Kidney (tissue), 14 donors: Measurements from ENCODE around the gene SLC25A31. TPM values are rescaled to one million over a fixed set of nuclear protein-coding genes. Genes with fewer than 3 reads are reported as not detected.
A peak's percentile ranks its signal among the peaks of the same experiment; 100 is the strongest.

Experiments used
- DNase-seq, 5 donors: peaks; one replicate each; pipeline ENCODE4 v3.0.0-alpha.2; 2013 to 2020
- FAIRE-seq: peaks from 2 replicates; lab custom pipeline; 2012; peaks lifted over from hg19 to GRCh38; lab: Jason Lieb, UNC
- H3K27ac ChIP-seq, 2 donors: one replicate each; pipeline ENCODE4 v1.7.0; 2013; ENCODE audit warnings: low read depth in 2 of 2, low read length in 2 of 2, inconsistent platforms in 1 of 2
- H3K27me3 ChIP-seq: one replicate; pipeline ENCODE4 v1.7.1; 2013; ENCODE audit warnings: low read length, inconsistent platforms; ENCODE audit not compliant: control insufficient read depth, insufficient read depth
- H3K36me3 ChIP-seq, 3 donors: one replicate each; pipeline versions ENCODE4 v1.7.0 to v1.7.1; 2013; ENCODE audit warnings: low read length in 3 of 3, control low read depth in 1 of 3, inconsistent platforms in 1 of 3; ENCODE audit not compliant: insufficient read depth in 3 of 3, control insufficient read depth in 2 of 3
- H3K4me1 ChIP-seq, 3 donors: one replicate each; pipeline versions ENCODE4 v1.7.0 to v1.7.1; 2013; ENCODE audit warnings: low read length in 3 of 3, inconsistent platforms in 1 of 3, low read depth in 1 of 3; ENCODE audit not compliant: control insufficient read depth in 2 of 3, insufficient read depth in 2 of 3
- H3K4me3 ChIP-seq, 3 donors: one replicate each; pipeline versions ENCODE4 v1.7.0 to v1.8.1; 2013; ENCODE audit warnings: low read length in 3 of 3, control low read depth in 1 of 3, inconsistent platforms in 1 of 3
- H3K9ac ChIP-seq, 3 donors: one replicate each; pipeline versions ENCODE4 v1.7.0 to v1.7.1; 2013; ENCODE audit warnings: low read length in 3 of 3, control low read depth in 1 of 3, inconsistent platforms in 1 of 3
- H3K9me3 ChIP-seq, 3 donors: one replicate each; pipeline versions ENCODE4 v1.7.0 to v1.7.1; 2013; ENCODE audit warnings: low read length in 3 of 3, control low read depth in 1 of 3, inconsistent platforms in 1 of 3; ENCODE audit not compliant: control insufficient read depth in 2 of 3, insufficient read depth in 1 of 3
- CTCF ChIP-seq: IDR thresholded peaks from 3 replicates; pipeline ENCODE4 v1.5.1; 2012; ENCODE audit warnings: mild to moderate bottlenecking, moderate library complexity, borderline replicate concordance; ENCODE audit not compliant: insufficient read depth; ENCODE audit errors: extremely low read depth
- intact Hi-C: fragments of 100-400 bp; cut with DNase I; formaldehyde crosslinking; loops from one replicate; pipeline ENCODE4 v1.11.1; 2022
- polyA plus RNA-seq: library from polyadenylated mRNA; stranded (reverse); fragments of 350-450 nt; fragmentation: Illumina TruSeq; extraction: RNeasy Lipid Tissue Mini Kit (QIAGEN cat#74804); gene quantifications from one replicate; pipeline ENCODE4 v1.2.3, GENCODE V29; 2014; ENCODE audit warnings: low read depth, low replicate concordance; ENCODE audit not compliant: insufficient read depth
- total RNA-seq: library from RNA; stranded (reverse); fragmentation: NEBNext Ultra II Directional; extraction: Animal tissue kit (Norgen Biotek cat#: 25700); gene quantifications from one replicate; pipeline ENCODE4 v1.2.1, GENCODE V29; 2021
- donor health status: control.
- donor health status: control.
- donor health status: control.
- donor health status: control.
- donor health status: control.
- donor health status: DM: yes; HTN: yes; CAD: no.
- donor health status: Normal renal cell carcinoma (clear cell type).

Gene SLC25A31
- total and polyA plus RNA-seq, 2 donors from 2014 or later = not detected

GRCh38 chr4:127776620-127777019, 46.4 kb downstream of the SLC25A31 start:
- no peak for TF ChIP-seq CTCF
- Histone ChIP-seq H3K9me3 (no peaks in the 10 kb centered on the region), H3K4me3 (no peak overlapping the region), H3K27ac (no peak overlapping the region), H3K9ac (no peak overlapping the region), H3K4me1 (no peaks in the 10 kb centered on the region), H3K27me3 (no peaks in the 10 kb centered on the region), H3K36me3 (no peaks in the 10 kb centered on the region)
- FAIRE-seq (no peak), DNase-seq (no peak)
- intact Hi-C loops = no loop called here

DNA sequence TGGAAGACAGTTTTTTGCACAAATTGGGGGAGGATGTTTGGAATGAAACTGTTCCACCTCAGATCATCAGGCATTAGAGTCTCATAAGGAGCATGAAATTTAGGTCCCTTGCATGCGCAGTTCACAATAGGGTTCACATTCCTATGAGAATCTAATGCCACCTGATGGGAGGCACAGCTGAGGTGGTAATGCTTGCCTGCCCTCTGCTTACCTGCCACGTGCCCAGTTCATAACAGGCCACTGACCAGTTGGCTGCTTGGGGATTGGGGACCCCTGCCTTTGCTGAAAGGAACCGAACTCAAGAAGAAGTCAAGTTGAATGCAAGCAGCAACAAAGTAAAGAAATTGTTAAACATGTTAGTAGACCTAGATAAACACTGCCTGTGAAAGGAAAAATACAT, 47.3 kb downstream of the SLC25A31 start:
- H3K9ac ChIP-seq = no peak overlapping the region
- FAIRE-seq (no peak), DNase-seq (no peak)
- no peaks in the 10 kb centered on the region for H3K36me3 ChIP-seq
- no peaks in the 10 kb centered on the region for H3K9me3 ChIP-seq
- no peak overlapping the region for H3K27ac ChIP-seq
- H3K4me3 ChIP-seq = no peak overlapping the region
- no peak for TF ChIP-seq CTCF
- no peaks in the 10 kb centered on the region for H3K27me3 ChIP-seq
- intact Hi-C loops = no loop called here
- no peaks in the 10 kb centered on the region for H3K4me1 ChIP-seq

DNA sequence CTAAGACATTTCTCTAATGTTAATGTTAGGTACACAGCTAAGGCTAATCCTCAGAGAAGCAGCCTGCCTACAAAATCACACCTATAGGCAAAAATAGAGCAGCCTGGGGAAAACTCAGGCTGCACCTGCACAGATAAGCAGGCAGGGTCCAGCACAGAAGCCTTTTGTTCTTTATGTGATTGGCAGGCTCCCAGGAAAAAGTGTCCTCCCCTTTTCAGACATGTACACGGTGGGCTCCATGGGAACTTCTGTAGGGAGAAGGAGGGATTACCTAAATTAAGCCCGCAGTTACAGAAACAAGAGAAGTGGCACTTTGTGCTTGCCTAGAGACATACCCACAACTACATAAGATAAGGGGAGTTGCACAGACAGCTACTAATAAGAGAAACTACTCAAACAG, 47.9 kb downstream of the SLC25A31 start:
- no peaks in the 10 kb centered on the region for H3K9me3 ChIP-seq
- no peaks in the 10 kb centered on the region for H3K4me1 ChIP-seq
- DNase-seq (peak in 2 of 5 donors; percentile 5 to 25), FAIRE-seq (no peak)
- H3K27ac ChIP-seq = no peak overlapping the region
- H3K9ac ChIP-seq = no peak overlapping the region
- no peak overlapping the region for H3K4me3 ChIP-seq
- H3K36me3 ChIP-seq = no peaks in the 10 kb centered on the region
- intact Hi-C loops = no loop called here
- no peaks in the 10 kb centered on the region for H3K27me3 ChIP-seq
- TF ChIP-seq CTCF = no peak

DNA sequence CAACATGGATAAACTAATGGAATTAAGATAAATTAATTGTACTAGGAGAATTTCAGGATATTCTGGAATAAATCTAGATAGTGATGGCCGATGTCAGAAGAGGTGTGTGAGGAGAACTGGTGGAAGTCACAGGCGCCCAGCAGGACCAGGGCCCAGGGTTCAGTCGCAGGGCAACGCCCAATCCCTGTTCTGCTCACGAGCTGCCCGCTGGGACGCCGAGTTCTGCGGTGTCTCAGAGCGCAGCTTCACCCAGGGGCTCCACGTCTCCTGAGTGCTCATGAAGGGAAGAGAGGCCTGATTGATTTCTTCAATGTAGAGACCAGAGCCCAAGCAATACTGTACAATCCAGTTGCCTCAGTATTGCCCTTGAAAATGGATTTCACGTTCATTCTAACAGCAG, 50.4 kb downstream of the SLC25A31 start:
- DNase-seq = no peak
- FAIRE-seq = no peak
- intact Hi-C loops = no loop called here
- Histone ChIP-seq H3K9ac (no peak overlapping the region), H3K27ac (no peak overlapping the region), H3K4me1 (no peaks in the 10 kb centered on the region), H3K27me3 (no peaks in the 10 kb centered on the region), H3K4me3 (no peak overlapping the region), H3K9me3 (no peaks in the 10 kb centered on the region), H3K36me3 (no peaks in the 10 kb centered on the region)
- TF ChIP-seq CTCF = no peak
